ENCODE data around the gene LMOD2. TPM values are rescaled to one million over a fixed set of nuclear protein-coding genes. Genes with fewer than 3 reads are reported as not detected.

Gene LMOD2
- total RNA-seq, 4 donors from 2014 or later, result not detected

DNA sequence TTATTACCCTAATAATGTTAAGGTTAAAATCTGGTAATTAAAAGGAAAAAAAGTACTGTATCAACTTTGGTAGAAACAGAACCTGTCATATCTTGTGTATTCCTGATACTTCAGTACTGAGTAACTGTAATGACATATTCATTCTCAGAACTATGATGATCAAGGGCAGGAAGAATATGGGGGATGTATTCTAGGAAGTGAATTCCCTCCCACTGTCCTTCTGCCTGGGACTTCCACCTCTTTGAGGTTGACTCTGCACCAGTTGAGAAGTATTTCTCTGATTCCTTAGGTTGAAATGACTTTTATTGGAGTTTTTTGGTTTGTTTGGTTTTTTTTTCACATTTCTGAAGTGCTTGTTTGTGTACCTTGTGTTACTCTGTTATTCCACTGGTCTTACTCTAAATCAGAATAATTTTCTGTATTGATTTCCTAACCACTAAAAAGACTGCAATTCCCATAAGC, 56.2 kb downstream of the LMOD2 start:
- peaks cover 0 to 6% (median 0%) of the 10 kb centered on the region in 4 donors for H3K4me1 ChIP-seq
- peaks cover 0 to 22% (median 0%) of the 10 kb centered on the region in 3 donors for H3K36me3 ChIP-seq
- no peak for TF ChIP-seq POLR2A (IDR thresholded peaks at IDR 0.05)
- no peak overlapping the region for H3K27ac ChIP-seq
- no peaks in the 10 kb centered on the region for H3K27me3 ChIP-seq
- DNase-seq, result no peak
- no peak overlapping the region for H3K4me3 ChIP-seq
- no peaks in the 10 kb centered on the region for H3K9me3 ChIP-seq

DNA sequence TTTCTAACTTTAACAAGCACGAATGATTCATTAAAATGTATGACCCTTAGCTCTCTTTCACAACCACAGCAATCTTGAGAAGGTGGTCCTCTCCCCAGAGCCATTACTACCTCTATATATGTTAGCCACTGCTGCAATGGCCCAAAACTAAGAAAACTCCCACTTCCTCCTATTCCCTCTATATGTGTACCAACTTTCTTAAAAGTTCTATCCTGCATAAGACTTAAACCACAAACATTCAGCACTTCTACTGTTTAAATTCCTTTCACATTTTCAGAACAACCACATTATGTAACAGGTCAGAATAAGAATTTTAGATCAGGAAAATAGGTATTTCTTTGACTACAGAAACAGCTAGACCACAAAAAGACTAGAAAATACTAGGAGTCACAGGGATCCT, 57.0 kb downstream of the LMOD2 start:
- no peak overlapping the region for H3K4me3 ChIP-seq
- no peak overlapping the region for H3K27ac ChIP-seq
- TF ChIP-seq, protein P1, sequence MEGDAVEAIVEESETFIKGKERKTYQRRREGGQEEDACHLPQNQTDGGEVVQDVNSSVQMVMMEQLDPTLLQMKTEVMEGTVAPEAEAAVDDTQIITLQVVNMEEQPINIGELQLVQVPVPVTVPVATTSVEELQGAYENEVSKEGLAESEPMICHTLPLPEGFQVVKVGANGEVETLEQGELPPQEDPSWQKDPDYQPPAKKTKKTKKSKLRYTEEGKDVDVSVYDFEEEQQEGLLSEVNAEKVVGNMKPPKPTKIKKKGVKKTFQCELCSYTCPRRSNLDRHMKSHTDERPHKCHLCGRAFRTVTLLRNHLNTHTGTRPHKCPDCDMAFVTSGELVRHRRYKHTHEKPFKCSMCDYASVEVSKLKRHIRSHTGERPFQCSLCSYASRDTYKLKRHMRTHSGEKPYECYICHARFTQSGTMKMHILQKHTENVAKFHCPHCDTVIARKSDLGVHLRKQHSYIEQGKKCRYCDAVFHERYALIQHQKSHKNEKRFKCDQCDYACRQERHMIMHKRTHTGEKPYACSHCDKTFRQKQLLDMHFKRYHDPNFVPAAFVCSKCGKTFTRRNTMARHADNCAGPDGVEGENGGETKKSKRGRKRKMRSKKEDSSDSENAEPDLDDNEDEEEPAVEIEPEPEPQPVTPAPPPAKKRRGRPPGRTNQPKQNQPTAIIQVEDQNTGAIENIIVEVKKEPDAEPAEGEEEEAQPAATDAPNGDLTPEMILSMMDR (IDR thresholded peaks at IDR 0.05), result no peak
- TF ChIP-seq POLR2A (IDR thresholded peaks at IDR 0.05), result no peak
- no peaks in the 10 kb centered on the region for H3K27me3 ChIP-seq
- no peaks in the 10 kb centered on the region for H3K9me3 ChIP-seq
- H3K4me1 ChIP-seq, result peaks cover 0 to 6% (median 0%) of the 10 kb centered on the region in 4 donors
- H3K36me3 ChIP-seq, result peaks cover 0 to 14% (median 0%) of the 10 kb centered on the region in 3 donors
- DNase-seq, result no peak

Other genes with a start within 250 kb of the LMOD2 start
- not detected for gene IQUB, start 121.3 kb upstream of the LMOD2 start, total RNA-seq
- gene NDUFA5, start 98.0 kb upstream of the LMOD2 start, total RNA-seq, result 10 to 100 TPM; 35.7 to 55.2 (median 45.4) TPM
- not detected for gene ASB15, start 54.0 kb upstream of the LMOD2 start, total RNA-seq
- 10 to 100 TPM; 33.8 to 60.2 (median 51.5) TPM for gene WASL, start 93.1 kb downstream of the LMOD2 start, total RNA-seq
- gene HYAL4, start 189.3 kb downstream of the LMOD2 start, total RNA-seq, result under 1 TPM in 1 of 4 donors, not detected in 3; 0.53 TPM

All from Peyer's patch (tissue), 4 donors.